ENCODE data around the gene CERS2.

Gene CERS2

DNA sequence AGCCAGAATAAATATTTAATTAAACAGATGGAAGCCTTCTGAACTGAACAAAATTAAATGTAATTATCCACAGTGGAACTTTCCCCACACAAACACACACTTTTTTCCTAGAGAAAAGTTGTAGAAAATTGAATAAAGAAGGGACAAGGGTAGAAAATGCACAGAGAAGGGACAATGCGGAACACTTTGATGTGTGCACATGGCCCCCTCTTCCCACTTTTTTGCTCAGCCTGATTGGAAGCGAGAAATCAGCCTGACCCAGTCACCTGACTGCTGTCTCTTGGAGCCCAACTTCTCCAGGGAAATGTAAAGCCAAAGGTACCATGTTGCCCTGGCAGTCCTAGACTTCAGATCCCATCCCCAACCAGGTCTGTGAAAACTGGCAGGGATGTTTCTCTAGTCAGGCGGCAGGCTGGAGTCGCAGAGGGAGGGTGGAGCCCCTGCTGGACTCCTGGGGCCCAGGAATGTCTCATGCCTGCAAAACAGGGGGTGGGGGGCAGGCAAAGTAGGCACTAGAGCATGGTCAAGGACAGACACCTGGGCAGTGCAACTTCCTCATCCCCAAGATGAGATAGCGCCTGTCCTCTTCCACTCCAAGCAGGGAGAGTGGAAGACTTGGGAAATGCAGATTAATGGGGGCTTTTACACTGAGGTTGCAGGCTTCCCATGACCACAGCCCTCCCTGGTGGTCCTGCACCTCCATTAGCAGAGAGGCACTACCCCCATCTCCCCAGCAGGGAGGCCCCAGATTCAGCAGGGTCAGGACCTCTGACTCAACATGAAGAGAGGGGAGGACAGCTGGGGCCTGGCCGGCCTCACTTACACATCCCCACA lies 2.8 kb downstream of the CERS2 start:
- Histone ChIP-seq H3K27ac (ENCODE audit: insufficient read depth in 1 of 2, low read depth in 1 of 2, low read length in 2 of 2, poor library complexity in 1 of 2, severe bottlenecking in 2 of 2) (no peak overlapping the region), H3K36me3 (ENCODE audit: control insufficient read depth in 4 of 4, insufficient read depth in 4 of 4, low read length in 3 of 4) (peaks cover 8 to 46% (median 21%) of the 10 kb centered on the region in 4 experiments), H3K4me3 (ENCODE audit: control insufficient read depth in 1 of 7, extremely low read depth in 1 of 7, insufficient read depth in 4 of 7, low read depth in 2 of 7, low read length in 6 of 7) (peak overlapping the region in 4 of 7 experiments; percentile 3 to 95 (median 92)), H3K27me3 (replicated peaks in 2 of 5; ENCODE audit: control insufficient read depth in 4 of 5, insufficient read depth in 5 of 5, low read length in 4 of 5) (no peaks in the 10 kb centered on the region), H3K9me3 (ENCODE audit: control extremely low read depth in 1 of 5, control insufficient read depth in 4 of 5, insufficient read depth in 2 of 5, low read depth in 1 of 5, low read length in 4 of 5) (no peaks in the 10 kb centered on the region), H3K4me1 (ENCODE audit: control extremely low read depth in 1 of 4, control insufficient read depth in 4 of 4, insufficient read depth in 4 of 4, low read length in 3 of 4) (peaks cover 12 to 59% (median 47%) of the 10 kb centered on the region in 4 experiments)
- CTCF ChIA-PET: interaction anchor here (1.0 to 2.2 kb wide), 4 partner anchors 9 to 24 kb away, joined by 3 to 6 read pairs (median 4); no protein-coding TSS in a partner anchor
- POLR2A ChIA-PET: no interaction called here
- WGBS (ENCODE audit: insufficient coverage): 90% methylated on average over 4 of the region's 6 CpGs
- DNase-seq: peak in 2 of 3 donors; percentile 38 to 47

- 93% methylated on average over 5 of the region's 11 CpGs for WGBS (ENCODE audit: insufficient coverage)
- Histone ChIP-seq H3K27me3 (replicated peaks in 2 of 5; ENCODE audit: control insufficient read depth in 4 of 5, insufficient read depth in 5 of 5, low read length in 4 of 5) (no peaks in the 10 kb centered on the region), H3K4me1 (ENCODE audit: control extremely low read depth in 1 of 4, control insufficient read depth in 4 of 4, insufficient read depth in 4 of 4, low read length in 3 of 4) (peaks cover 8 to 51% (median 39%) of the 10 kb centered on the region in 4 experiments), H3K36me3 (ENCODE audit: control insufficient read depth in 4 of 4, insufficient read depth in 4 of 4, low read length in 3 of 4) (peaks cover 13 to 54% (median 29%) of the 10 kb centered on the region in 4 experiments), H3K27ac (ENCODE audit: insufficient read depth in 1 of 2, low read depth in 1 of 2, low read length in 2 of 2, poor library complexity in 1 of 2, severe bottlenecking in 2 of 2) (peak overlapping the region in 1 of 2 experiments; percentile 21), H3K9me3 (ENCODE audit: control extremely low read depth in 1 of 5, control insufficient read depth in 4 of 5, insufficient read depth in 2 of 5, low read depth in 1 of 5, low read length in 4 of 5) (no peaks in the 10 kb centered on the region), H3K4me3 (ENCODE audit: control insufficient read depth in 1 of 7, extremely low read depth in 1 of 7, insufficient read depth in 4 of 7, low read depth in 2 of 7, low read length in 6 of 7) (no peak overlapping the region)
- ChIA-PET CTCF (interaction anchor here (0.6 to 6.4 kb wide), 7 partner anchors 8 to 35 kb away, joined by 3 to 47 read pairs (median 4); partner anchors contain the start of gene ANXA9), POLR2A (no interaction called here)
- no peak for DNase-seq
Observed at GRCh38 chr1:150970808-150971582, 3.6 kb downstream of the CERS2 start.

- WGBS (ENCODE audit: insufficient coverage): 100% methylated on average over 1 of the region's 3 CpGs
- DNase-seq: no peak
- peaks cover 15 to 64% (median 36%) of the 10 kb centered on the region in 4 experiments for H3K36me3 ChIP-seq (ENCODE audit: control insufficient read depth in 4 of 4, insufficient read depth in 4 of 4, low read length in 3 of 4)
- CTCF ChIA-PET: interaction anchor here (2.2 to 6.4 kb wide), 2 partner anchors 10 to 11 kb away, joined by 6 to 47 read pairs; partner anchors contain the start of gene ANXA9
- no peak overlapping the region for H3K4me3 ChIP-seq (ENCODE audit: control insufficient read depth in 1 of 7, extremely low read depth in 1 of 7, insufficient read depth in 4 of 7, low read depth in 2 of 7, low read length in 6 of 7)
- H3K4me1 ChIP-seq (ENCODE audit: control extremely low read depth in 1 of 4, control insufficient read depth in 4 of 4, insufficient read depth in 4 of 4, low read length in 3 of 4): peaks cover 8 to 38% (median 32%) of the 10 kb centered on the region in 4 experiments
- H3K27ac ChIP-seq (ENCODE audit: insufficient read depth in 1 of 2, low read depth in 1 of 2, low read length in 2 of 2, poor library complexity in 1 of 2, severe bottlenecking in 2 of 2): no peak overlapping the region
- POLR2A ChIA-PET: interaction anchor here (0.7 kb wide), 1 partner anchor 30 kb away, joined by 3 read pairs; no protein-coding TSS in a partner anchor
- H3K27me3 ChIP-seq (replicated peaks in 2 of 5; ENCODE audit: control insufficient read depth in 4 of 5, insufficient read depth in 5 of 5, low read length in 4 of 5): no peaks in the 10 kb centered on the region
- no peaks in the 10 kb centered on the region for H3K9me3 ChIP-seq (ENCODE audit: control extremely low read depth in 1 of 5, control insufficient read depth in 4 of 5, insufficient read depth in 2 of 5, low read depth in 1 of 5, low read length in 4 of 5)
Observed at GRCh38 chr1:150969626-150970025, 5.0 kb downstream of the CERS2 start.

- no peak for DNase-seq
- ChIA-PET POLR2A (no interaction called here), CTCF (interaction anchor here (1.3 to 6.4 kb wide), 2 partner anchors 11 to 36 kb away, joined by 3 to 47 read pairs; partner anchors contain the start of gene ANXA9)
- H3K4me3 ChIP-seq (ENCODE audit: control insufficient read depth in 1 of 7, extremely low read depth in 1 of 7, insufficient read depth in 4 of 7, low read depth in 2 of 7, low read length in 6 of 7): no peak overlapping the region
- 96% methylated on average over 3 of the region's 4 CpGs for WGBS (ENCODE audit: insufficient coverage)
- no peaks in the 10 kb centered on the region for H3K27me3 ChIP-seq (replicated peaks in 2 of 5; ENCODE audit: control insufficient read depth in 4 of 5, insufficient read depth in 5 of 5, low read length in 4 of 5)
- H3K36me3 ChIP-seq (ENCODE audit: control insufficient read depth in 4 of 4, insufficient read depth in 4 of 4, low read length in 3 of 4): peaks cover 19 to 75% (median 46%) of the 10 kb centered on the region in 4 experiments
- no peak overlapping the region for H3K27ac ChIP-seq (ENCODE audit: insufficient read depth in 1 of 2, low read depth in 1 of 2, low read length in 2 of 2, poor library complexity in 1 of 2, severe bottlenecking in 2 of 2)
- no peaks in the 10 kb centered on the region for H3K9me3 ChIP-seq (ENCODE audit: control extremely low read depth in 1 of 5, control insufficient read depth in 4 of 5, insufficient read depth in 2 of 5, low read depth in 1 of 5, low read length in 4 of 5)
- peaks cover 8 to 35% (median 29%) of the 10 kb centered on the region in 4 experiments for H3K4me1 ChIP-seq (ENCODE audit: control extremely low read depth in 1 of 4, control insufficient read depth in 4 of 4, insufficient read depth in 4 of 4, low read length in 3 of 4)
Observed at GRCh38 chr1:150968491-150968890, 6.1 kb downstream of the CERS2 start.

DNA sequence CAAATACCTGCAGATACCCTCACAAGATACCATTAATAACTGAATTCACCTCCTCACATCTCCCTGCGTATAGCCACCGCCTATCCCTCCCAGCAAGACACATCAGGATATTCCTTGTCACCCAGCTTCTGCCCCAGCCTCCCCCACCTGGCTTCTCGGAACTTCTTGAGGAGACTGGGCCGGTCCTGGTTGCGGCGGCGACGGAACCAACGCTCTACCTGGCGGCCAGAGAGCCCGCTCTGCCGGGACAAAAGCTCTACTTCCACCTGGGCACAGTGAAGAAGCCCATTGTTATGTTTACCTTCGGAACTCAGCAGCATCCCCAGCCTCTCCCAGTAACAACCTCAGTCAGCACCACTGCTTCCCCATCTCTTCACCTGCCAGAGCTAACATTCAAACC lies 6.7 kb downstream of the CERS2 start:
- CTCF ChIA-PET: interaction anchor here (1.3 to 6.4 kb wide), 2 partner anchors 11 to 37 kb away, joined by 3 to 47 read pairs; partner anchors contain the start of gene ANXA9
- Histone ChIP-seq H3K27ac (ENCODE audit: insufficient read depth in 1 of 2, low read depth in 1 of 2, low read length in 2 of 2, poor library complexity in 1 of 2, severe bottlenecking in 2 of 2) (no peak overlapping the region), H3K4me3 (ENCODE audit: control insufficient read depth in 1 of 7, extremely low read depth in 1 of 7, insufficient read depth in 4 of 7, low read depth in 2 of 7, low read length in 6 of 7) (no peak overlapping the region), H3K36me3 (ENCODE audit: control insufficient read depth in 4 of 4, insufficient read depth in 4 of 4, low read length in 3 of 4) (peaks cover 21 to 81% (median 51%) of the 10 kb centered on the region in 4 experiments), H3K27me3 (replicated peaks in 2 of 5; ENCODE audit: control insufficient read depth in 4 of 5, insufficient read depth in 5 of 5, low read length in 4 of 5) (no peaks in the 10 kb centered on the region), H3K4me1 (ENCODE audit: control extremely low read depth in 1 of 4, control insufficient read depth in 4 of 4, insufficient read depth in 4 of 4, low read length in 3 of 4) (peaks cover 7 to 29% (median 23%) of the 10 kb centered on the region in 4 experiments), H3K9me3 (ENCODE audit: control extremely low read depth in 1 of 5, control insufficient read depth in 4 of 5, insufficient read depth in 2 of 5, low read depth in 1 of 5, low read length in 4 of 5) (no peaks in the 10 kb centered on the region)
- POLR2A ChIA-PET: no interaction called here
- WGBS (ENCODE audit: insufficient coverage): 100% methylated on average over 7 of the region's 13 CpGs
- DNase-seq: no peak

- H3K4me3 ChIP-seq (ENCODE audit: control insufficient read depth in 1 of 7, extremely low read depth in 1 of 7, insufficient read depth in 4 of 7, low read depth in 2 of 7, low read length in 6 of 7): no peak overlapping the region
- no peaks in the 10 kb centered on the region for H3K27me3 ChIP-seq (replicated peaks in 2 of 5; ENCODE audit: control insufficient read depth in 4 of 5, insufficient read depth in 5 of 5, low read length in 4 of 5)
- peaks cover 0 to 10% (median 4%) of the 10 kb centered on the region in 4 experiments for H3K4me1 ChIP-seq (ENCODE audit: control extremely low read depth in 1 of 4, control insufficient read depth in 4 of 4, insufficient read depth in 4 of 4, low read length in 3 of 4)
- no peaks in the 10 kb centered on the region for H3K9me3 ChIP-seq (ENCODE audit: control extremely low read depth in 1 of 5, control insufficient read depth in 4 of 5, insufficient read depth in 2 of 5, low read depth in 1 of 5, low read length in 4 of 5)
- CTCF ChIA-PET: interaction anchor here (0.8 to 6.4 kb wide), 3 partner anchors 10 to 31 kb away, joined by 3 to 47 read pairs (median 4); partner anchors contain the start of gene ANXA9
- no peak for DNase-seq
- 80% methylated on average over 3 of the region's 6 CpGs for WGBS (ENCODE audit: insufficient coverage)
- H3K27ac ChIP-seq (ENCODE audit: insufficient read depth in 1 of 2, low read depth in 1 of 2, low read length in 2 of 2, poor library complexity in 1 of 2, severe bottlenecking in 2 of 2): no peak overlapping the region
- H3K36me3 ChIP-seq (ENCODE audit: control insufficient read depth in 4 of 4, insufficient read depth in 4 of 4, low read length in 3 of 4): peaks cover 25 to 83% (median 65%) of the 10 kb centered on the region in 4 experiments
- POLR2A ChIA-PET: interaction anchor here (0.5 kb wide), 1 partner anchor 11 kb away, joined by 3 read pairs; no protein-coding TSS in a partner anchor
Observed at GRCh38 chr1:150966011-150966410, 8.6 kb downstream of the CERS2 start.

Data from common myeloid progenitor, CD34-positive (primary cell).